Upper lobe of left lung (tissue), 4 donors: Measurements from ENCODE around the gene TMEM231.

Experiments used
- EP300 ChIP-seq, 4 donors: sonication (generic); formaldehyde crosslinking; IDR thresholded peaks; one replicate each; pipeline ENCODE4 v1.5.1; 2017; ENCODE audit warnings: antibody characterized with exemption in 4 of 4, control low read depth in 2 of 4
- POLR2A ChIP-seq, 4 donors: fragments of 450-650 bp; IDR thresholded peaks; one replicate each; pipeline ENCODE4 v1.5.1; 2016 to 2017; ENCODE audit warnings: antibody characterized with exemption in 4 of 4, mild to moderate bottlenecking in 2 of 4
- TF ChIP-seq, protein P1 (sequence below), 6 experiments: fragments of 450-650 bp in 4 of 6; fragments of 200-600 bp in 2 of 6; sonication (generic) in 2 of 6; IDR thresholded peaks; one replicate each; pipeline ENCODE4 v1.5.1; 2016 to 2019; ENCODE audit warnings: antibody characterized with exemption in 6 of 6

DNA sequence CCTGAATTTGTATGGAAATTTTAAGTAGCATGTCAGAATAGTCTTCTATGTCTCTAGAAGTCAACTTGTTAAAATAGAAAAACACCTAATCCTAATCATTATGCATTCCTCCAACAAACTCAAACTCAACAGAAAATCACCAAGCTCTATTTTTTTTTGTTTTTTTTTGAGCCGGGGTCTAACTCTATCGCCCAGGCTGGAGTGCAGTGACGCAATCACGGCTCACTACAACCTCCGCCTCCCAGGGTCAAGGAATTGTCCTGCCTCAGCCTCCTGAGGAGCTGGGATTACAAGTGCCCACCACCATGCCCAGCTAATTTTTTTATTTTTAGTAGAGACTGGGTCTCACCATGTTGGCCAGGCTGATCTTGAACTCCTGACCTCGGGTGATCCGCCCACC lies 9.8 kb downstream of the TMEM231 start:
- TF ChIP-seq, protein P1, sequence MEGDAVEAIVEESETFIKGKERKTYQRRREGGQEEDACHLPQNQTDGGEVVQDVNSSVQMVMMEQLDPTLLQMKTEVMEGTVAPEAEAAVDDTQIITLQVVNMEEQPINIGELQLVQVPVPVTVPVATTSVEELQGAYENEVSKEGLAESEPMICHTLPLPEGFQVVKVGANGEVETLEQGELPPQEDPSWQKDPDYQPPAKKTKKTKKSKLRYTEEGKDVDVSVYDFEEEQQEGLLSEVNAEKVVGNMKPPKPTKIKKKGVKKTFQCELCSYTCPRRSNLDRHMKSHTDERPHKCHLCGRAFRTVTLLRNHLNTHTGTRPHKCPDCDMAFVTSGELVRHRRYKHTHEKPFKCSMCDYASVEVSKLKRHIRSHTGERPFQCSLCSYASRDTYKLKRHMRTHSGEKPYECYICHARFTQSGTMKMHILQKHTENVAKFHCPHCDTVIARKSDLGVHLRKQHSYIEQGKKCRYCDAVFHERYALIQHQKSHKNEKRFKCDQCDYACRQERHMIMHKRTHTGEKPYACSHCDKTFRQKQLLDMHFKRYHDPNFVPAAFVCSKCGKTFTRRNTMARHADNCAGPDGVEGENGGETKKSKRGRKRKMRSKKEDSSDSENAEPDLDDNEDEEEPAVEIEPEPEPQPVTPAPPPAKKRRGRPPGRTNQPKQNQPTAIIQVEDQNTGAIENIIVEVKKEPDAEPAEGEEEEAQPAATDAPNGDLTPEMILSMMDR (IDR thresholded peaks at IDR 0.05): no peak
- no peak for TF ChIP-seq EP300 (IDR thresholded peaks at IDR 0.05)
- TF ChIP-seq POLR2A (IDR thresholded peaks at IDR 0.05): no peak
